IPS DF 4.7 (cell line): Measurements from ENCODE around the gene TRABD.

Experiments used
- DNase-seq: peaks from one replicate; pipeline ENCODE4 v3.0.0-alpha.2; 2013; ENCODE audit warnings: low spot score; ENCODE audit errors: extremely low read depth

TRABD gene

GRCh38 chr22:50217543-50218152 lies 31.9 kb downstream of the TRABD start:
- DNase-seq, result no peak

DNA sequence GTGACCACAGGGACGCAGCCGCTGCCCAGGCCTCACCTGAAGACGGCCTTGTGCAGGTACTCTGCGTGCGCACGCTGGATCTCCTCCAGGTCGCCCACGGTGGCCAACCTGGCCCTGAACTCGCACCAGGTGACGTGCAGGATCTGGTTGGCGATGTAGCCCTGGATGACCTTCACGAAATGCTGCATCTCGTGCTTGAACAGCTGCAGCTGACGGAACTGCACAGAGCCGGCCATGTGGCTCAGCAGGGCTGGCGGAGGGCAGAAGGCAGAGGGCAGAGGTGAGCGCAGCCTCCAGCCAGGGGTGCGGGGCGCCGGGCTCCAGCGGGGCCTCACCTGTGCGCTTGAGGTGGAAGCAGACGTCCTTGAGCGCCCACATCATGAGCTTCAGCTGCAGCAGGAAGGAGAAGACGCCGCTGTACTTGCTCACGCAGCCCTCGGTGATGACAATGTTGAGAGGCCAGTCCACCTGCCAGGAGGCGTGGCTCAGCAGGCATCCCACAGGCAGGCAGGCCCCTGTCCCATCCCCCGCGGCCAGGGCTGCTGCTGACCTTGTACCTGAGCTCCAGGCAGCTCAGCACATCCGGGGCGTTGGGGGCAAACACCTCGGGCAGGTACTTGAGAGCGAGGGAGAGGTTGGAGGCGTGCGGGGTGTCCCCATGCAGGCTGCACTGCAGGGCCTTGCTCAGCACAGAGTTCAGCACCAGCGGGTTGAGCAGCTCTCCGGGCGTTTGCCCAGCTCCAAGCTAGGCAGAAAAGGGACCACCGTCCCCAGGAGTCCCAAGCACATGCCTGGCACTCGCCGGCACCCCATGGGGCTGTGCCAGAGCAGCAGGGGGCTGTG lies 32.7 kb downstream of the TRABD start:
- DNase-seq, result no peak

DNA sequence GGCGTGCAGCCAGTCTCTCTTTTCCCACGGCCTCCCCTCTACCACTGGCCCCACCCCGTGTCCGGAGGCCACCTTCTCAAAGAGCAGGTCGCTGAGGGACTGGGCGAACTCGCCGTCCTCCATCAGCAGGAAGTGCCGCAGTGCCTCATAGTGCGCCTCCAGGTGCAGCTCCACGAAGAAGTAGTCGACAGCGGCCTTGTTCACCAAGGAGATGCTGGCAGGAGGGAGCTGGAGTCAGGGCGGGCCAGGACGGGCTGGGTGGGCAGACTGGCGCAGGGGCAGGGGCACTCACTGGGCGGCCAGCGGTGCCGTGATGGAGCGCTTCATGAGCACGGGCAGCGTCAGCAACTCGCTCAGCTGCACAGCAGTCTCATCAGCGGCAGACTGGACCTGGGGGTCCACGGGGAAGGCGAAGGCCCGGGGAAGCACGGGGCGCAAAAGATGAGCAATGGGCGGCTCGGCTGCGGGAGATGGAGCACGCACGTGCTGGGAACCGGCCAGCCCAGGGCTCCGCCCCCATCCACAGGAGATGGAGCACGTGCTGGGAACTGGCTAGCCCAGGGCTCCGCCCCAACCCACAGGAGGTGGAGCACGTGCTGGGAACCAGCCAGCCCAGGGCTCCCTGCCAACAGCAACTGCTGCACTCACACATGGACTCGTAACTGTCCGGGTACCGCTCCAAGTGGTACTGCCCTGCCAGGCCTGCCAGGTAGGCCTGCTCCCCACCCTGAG lies 33.4 kb downstream of the TRABD start:
- no peak for DNase-seq

DNA sequence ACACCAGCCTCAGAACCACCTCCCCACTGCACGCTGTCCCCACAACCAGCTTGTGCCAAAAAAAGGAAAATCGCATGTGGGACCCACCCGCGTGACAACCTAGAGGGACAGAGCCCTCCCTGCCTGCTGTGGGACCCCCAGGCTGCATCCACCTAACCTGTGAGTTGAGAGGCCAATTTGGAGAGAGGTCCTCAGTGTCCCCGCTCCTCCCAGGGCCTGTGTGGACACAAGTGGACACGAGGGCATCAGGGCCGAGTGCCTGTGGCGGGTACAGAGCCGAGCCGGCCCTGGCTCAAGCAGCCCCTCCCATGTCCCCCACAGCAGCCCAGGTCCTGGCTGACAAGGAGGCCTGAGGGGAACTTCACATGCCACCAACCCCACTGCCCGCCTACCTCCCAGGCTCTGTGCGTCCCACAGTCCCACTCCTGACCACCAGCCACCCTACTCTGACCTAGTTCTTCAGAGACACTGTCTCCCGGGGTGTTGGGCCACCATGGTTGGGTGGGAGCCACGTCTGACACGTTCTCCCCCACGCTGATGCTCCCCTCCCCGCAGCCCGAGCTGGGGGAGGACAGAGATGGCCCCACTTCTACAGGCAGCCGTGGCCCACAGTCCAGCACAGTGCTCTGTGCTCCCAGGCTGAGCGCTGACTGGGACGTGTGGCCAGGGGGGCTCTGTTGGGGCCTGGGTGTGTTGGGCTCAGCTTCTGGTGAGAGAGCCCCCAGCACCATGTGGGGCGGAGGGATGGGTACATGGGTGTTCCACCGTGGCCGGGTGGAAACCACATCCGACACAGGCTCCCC lies 34.3 kb downstream of the TRABD start:
- DNase-seq, result no peak

DNA sequence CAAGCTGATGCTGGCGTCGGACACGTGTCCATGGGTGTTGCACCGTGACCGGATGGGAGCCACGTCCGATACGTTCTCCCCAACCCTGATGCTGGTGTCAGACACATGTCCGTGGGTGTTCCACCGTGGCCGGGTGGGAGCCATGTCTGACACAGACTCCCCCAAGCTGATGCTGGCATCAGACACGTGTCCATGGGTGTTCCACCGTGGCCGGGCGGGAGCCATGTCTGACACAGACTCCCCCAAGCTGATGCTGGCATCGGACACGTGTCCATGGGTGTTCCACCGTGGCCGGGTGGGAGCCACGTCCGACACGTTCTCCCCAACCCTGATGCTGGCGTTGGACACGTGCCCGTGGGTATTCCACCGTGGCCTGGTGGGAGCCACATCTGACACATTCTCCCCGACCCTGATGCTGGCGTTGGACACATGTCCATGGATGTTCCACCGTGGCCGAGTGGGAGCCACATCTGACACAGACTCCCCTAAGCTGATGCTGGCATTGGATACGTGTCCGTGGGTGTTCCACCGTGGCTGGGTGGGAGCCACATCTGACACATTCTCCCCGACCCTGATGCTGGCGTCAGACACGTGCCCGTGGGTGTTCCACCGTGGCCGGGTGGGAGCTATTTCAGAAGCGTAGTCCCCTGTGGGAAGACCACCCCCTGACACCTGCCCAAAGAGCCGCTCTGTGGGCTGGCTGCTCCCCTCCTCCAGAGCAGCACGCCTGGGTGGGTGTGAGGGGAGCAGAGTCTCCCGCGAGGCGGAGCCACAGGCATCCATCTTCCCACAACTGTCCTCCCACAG lies 35.1 kb downstream of the TRABD start:
- no peak for DNase-seq

DNA sequence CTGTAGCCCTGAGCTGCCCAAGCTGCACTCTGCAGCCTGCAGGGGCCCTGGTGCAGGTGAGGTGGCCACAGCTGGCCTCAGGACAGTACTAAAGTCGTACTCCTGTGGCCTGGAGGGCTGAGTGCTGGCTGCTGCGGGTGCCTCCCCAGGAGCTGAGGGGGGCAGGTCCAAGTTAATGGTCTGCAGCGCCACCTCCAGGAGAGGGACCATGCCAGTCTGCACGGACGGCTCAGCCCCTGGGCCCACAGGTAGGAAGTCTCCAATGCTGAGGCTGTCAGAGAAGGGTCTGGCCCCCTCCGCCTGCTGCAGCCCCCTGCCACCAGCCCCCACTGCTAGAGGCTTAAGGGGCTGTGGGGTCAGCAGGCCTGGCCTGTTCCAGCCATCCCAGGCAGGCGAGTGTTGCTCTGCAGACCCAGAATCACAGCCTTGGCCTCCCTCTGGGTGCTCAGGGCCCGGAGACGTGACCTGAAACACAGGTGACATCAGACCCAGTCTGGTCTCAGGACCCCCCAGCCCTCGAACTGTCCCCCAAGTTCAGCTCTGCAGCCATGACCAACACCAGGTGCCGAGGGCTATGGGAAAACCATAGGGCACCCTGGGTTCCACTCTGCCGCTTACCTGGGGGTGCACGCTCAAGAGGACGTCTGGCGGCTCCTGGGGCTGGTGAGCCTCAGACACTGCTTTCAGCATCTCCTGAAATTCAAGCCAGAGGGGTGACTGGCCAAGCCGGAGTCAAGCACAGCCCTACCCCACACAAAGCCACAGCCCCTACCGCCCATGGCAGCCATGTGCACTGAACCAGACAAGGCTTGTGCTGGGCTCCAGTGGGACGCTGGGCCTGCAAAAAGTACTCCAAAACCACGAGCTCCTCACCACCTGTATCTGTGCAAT lies 35.9 kb downstream of the TRABD start:
- no peak for DNase-seq

DNA sequence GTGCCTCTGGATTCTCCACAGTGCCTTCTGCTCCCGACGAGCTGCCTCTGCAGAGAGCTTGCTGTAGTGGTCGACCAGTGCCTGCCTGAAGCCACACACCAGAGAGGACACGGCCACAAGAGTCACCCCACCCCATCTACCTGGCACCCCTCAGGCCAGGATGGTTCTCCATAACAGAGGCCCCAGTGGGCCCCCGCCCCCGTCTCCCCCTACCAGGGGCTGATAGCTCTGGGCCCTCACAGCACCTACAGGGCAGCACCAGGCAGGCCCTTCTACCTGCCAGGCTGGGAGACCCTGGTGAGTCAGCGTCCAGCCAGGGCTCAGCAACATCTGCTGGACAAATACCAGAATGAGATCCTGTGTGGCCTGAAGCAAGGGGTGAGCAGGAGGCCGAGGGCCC lies 36.8 kb downstream of the TRABD start:
- no peak for DNase-seq

DNA sequence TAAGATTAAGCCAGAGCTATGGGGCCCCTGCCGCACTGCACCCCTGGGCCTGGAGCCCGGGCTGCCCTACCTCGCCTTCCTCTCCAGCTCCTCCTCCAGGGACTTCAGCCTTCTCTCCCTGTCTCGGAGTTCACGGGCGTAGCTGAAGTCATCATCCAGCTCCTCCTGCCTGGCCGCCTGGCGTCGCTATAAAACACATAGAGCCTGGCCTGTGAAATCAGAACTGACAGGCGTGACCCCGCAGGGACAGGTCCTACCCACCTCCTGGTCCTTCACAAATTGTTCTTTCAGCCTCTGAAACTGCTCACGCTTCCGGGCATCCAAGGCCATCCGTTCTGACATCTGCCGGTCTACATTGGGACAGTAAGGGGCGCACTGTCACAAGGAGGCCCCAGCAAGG lies 38.4 kb downstream of the TRABD start:
- DNase-seq, result no peak

GRCh38 chr22:50225200-50225969 lies 39.7 kb downstream of the TRABD start:
- no peak for DNase-seq

DNA sequence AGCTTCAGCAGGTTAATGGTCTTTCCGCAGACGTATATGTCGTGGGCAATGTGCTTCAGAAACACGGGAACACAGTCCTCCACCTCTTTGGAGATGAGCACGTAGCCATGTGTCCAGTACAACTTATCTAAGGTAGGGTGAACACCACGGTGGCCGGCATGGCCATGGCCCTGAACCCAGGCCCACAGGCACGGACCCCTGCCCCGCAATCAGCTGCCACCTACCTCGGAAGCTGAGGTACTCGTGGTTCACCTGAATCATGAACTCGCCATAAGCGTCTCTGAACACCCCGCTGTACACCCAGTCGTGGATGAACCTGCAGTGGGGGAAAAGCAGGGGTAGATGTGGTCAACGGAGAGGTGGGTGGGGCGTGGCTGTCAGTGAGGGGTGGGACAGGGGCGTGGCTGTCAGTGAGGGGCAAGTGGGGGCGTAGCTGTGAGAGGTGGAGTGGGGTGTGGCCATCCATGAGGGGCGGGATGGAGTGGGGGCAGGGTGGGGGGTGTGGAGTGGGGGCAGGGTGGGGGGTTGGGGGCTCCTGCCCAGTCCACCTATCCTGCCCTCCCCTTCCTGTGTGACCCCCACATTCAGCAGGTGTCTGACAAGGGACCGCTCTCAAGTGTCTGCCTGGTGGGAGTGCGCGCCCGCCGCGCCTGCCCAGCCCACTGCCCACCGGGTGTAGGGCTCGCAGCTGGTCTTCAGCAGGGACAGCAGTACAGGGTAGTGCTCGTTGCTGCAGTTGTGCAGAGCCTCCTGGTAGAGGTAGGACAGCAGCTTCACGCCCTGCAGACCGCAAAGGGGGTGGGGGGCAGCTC lies 40.6 kb downstream of the TRABD start:
- DNase-seq, result no peak

DNA sequence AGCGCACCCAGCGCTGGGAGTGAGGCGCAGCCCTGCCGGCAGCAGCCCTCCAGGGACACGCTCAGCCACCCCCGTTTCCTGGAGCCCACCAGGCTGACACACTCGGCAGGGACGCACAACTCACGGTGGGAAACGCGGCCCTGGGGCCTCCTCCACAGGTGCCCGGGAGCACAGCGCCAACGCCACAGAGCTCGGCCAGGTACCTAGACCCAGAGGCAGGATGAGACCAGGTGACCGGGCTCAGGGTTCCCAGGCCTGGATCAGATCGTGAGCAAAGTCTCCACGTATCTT lies 41.1 kb downstream of the TRABD start:
- no peak for DNase-seq

DNA sequence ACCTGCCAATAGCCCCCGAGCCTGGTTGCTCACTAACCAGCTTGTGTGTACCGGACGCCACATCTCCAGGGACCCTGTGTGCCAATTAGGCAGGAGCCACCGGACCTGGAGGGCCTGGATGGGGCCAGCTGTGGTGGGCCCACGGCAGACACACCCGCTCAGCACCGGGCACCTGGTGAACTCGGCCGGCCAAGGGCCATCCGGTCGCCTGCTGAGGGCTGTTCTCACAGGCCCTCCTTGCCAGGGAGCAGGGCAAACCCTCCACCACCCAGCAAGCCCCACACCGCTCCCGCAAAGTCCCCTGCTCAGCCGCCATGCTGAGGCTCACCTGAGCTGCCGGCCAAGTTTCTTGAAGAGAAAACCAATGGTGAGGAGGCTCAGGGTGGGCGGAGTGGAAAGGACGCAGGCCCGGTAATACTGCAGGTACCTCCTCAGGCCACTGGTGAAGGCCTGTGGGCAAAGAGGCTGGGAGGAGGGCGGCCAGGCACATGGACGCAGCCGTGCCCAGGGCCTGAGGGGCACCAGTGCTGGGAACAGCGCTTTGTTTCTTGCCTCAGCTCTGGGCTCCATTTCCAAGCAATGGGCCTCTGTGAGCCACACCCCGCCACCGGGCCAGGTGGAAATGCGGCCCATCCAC lies 42.0 kb downstream of the TRABD start:
- no peak for DNase-seq

GRCh38 chr22:50228366-50228765 lies 42.7 kb downstream of the TRABD start:
- no peak for DNase-seq

GRCh38 chr22:50229370-50229769 lies 43.7 kb downstream of the TRABD start:
- DNase-seq, result no peak

DNA sequence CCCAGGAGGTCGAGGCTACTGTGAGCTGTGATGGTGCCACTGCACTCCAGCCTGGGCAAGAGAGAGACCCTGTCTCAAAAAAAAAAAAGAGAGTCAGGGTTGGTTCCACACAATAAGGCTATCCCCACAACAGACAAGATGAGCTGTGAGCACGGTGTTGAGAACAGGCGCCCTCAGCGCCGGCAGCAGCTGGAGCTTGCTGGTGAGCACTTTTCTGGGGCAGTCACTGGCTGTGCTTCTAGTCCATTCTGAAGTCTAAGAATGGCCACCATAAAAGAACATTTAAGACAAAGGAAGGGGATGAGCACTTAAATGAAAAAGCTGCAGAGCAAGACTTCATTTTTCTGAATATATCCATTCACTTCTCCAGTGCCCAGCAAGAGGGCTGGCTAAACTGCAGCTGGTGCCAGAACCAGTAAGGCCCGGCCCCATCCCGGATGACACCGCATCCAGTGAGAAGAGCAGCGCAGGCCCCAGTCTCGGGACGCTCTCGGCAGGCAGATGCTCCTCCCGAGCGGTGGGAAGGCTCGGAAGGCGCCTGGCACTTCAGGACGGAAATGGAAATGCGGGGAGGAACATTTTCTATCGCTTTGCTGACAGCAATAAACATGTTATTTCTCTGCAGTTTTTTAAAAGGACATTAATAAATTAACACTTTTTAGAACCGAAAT lies 46.9 kb downstream of the TRABD start:
- DNase-seq, result no peak

- DNase-seq, result no peak
These were observed 47.5 kb downstream of the TRABD start for GRCh38 chr22:50233223-50233622.

- DNase-seq, result no peak
These were observed 51.2 kb downstream of the TRABD start for GRCh38 chr22:50236731-50237409.
